Gastrocnemius medialis (tissue), 4 donors: Measurements from ENCODE around the gene SSH3. TPM values are rescaled to one million over a fixed set of nuclear protein-coding genes. Genes with fewer than 3 reads are reported as not detected.
"Not testable (repeated sequence)": the region's sequence is repeated elsewhere in the genome, so short reads cannot be mapped to it uniquely, and the experiment has no call there.

Source experiments
- ATAC-seq, 2 donors: fragments of 150-250 bp; one replicate each; pipeline ENCODE4 v1.9.1; 2016
- DNase-seq, 2 donors: peaks; one replicate each; pipeline ENCODE4 v3.0.0-alpha.2; 2019
- H3K27ac ChIP-seq, 4 donors: fragments of 200-600 bp; sonication (generic); 1 replicate in 1 of 4; 2 replicates in 3 of 4; pipeline ENCODE4 v1.5.1; 2016 to 2018; ENCODE audit warnings: mild to moderate bottlenecking in 2 of 4, moderate library complexity in 1 of 4
- H3K27me3 ChIP-seq, 3 donors: fragments of 200-600 bp; sonication (generic) in 2 of 3; 1 replicate in 1 of 3; 2 replicates in 2 of 3; pipeline versions ENCODE4 v1.5.1 to v1.6.0; 2016 to 2019; ENCODE audit warnings: mild to moderate bottlenecking in 1 of 3, moderate library complexity in 1 of 3
- H3K36me3 ChIP-seq, 2 donors: fragments of 200-600 bp; sonication (generic) in 1 of 2; one replicate each; pipeline ENCODE4 v1.5.1; 2017 to 2018
- H3K4me1 ChIP-seq, 2 donors: fragments of 200-600 bp; sonication (generic) in 1 of 2; one replicate each; pipeline ENCODE4 v1.5.1; 2016 to 2017; ENCODE audit warnings: mild to moderate bottlenecking in 2 of 2
- H3K4me3 ChIP-seq, 4 donors: fragments of 200-600 bp; sonication (generic) in 3 of 4; 1 replicate in 1 of 4; 2 replicates in 3 of 4; pipeline ENCODE4 v1.5.1; 2016 to 2019; ENCODE audit warnings: mild to moderate bottlenecking in 2 of 4
- H3K9me3 ChIP-seq, 3 donors: fragments of 200-600 bp; sonication (generic) in 2 of 3; 1 replicate in 1 of 3; 2 replicates in 2 of 3; pipeline ENCODE4 v1.5.1; 2016 to 2019
- CTCF ChIP-seq, 5 experiments: fragments of 450-650 bp in 3 of 5; fragments of 200-600 bp in 2 of 5; sonication (generic) in 2 of 5; IDR thresholded peaks in 4 of 5; conservative IDR thresholded peaks in 1 of 5; 1 replicate in 4 of 5; 2 replicates in 1 of 5; pipeline ENCODE4 v1.5.1; 2016 to 2019; ENCODE audit warnings: antibody characterized with exemption in 5 of 5, mild to moderate bottlenecking in 3 of 5, moderate library complexity in 3 of 5
- POLR2A ChIP-seq, 2 donors: fragments of 450-650 bp; IDR thresholded peaks; one replicate each; pipeline ENCODE4 v1.6.1; 2017; ENCODE audit warnings: antibody characterized with exemption in 2 of 2, mild to moderate bottlenecking in 2 of 2, moderate library complexity in 2 of 2
- in situ Hi-C, 4 donors: fragments of 200-750 bp; cut with MboI; loops; one replicate each; pipeline versions ENCODE4 v1.15.0 to v1.8.0; 2017; ENCODE audit warnings: low sequenced_read_pairs in 4 of 4
- intact Hi-C: fragments of 100-400 bp; cut with DNase I; formaldehyde crosslinking; loops from one replicate; pipeline ENCODE4 v1.15.1; 2023; ENCODE audit warnings: low total_unique reads
- total RNA-seq, 4 donors: library from RNA; depleted of rRNA; stranded (reverse); fragments of >200 nt; gene quantifications; one replicate each; pipeline versions ENCODE4 v1.1.0 to v1.2.3, GENCODE V29; 2016

SSH3 gene
- total RNA-seq, 4 donors from 2014 or later: 7.9 to 16.3 (median 11.9) TPM

- Histone ChIP-seq H3K36me3 (peaks cover 0 to 63% of the 10 kb centered on the region in 2 donors), H3K4me3 (no peak overlapping the region), H3K27me3 (no peaks in the 10 kb centered on the region), H3K4me1 (peaks cover 0 to 1% of the 10 kb centered on the region in 2 donors), H3K9me3 (no peaks in the 10 kb centered on the region), H3K27ac (no peak overlapping the region)
- TF ChIP-seq POLR2A (IDR thresholded peaks at IDR 0.05) (no peak), CTCF (IDR thresholded peaks at IDR 0.05 in 4 of 5, conservative IDR thresholded peaks at IDR 0.05 in 1 of 5) (no peak)
- ATAC-seq: no peak
- intact Hi-C loops (no loop called here), in situ Hi-C loops (no loop called here)
- DNase-seq: no peak
Observed at GRCh38 chr11:67255864-67256263, 47.5 kb upstream of the SSH3 start.

- Histone ChIP-seq H3K9me3 (no peaks in the 10 kb centered on the region), H3K4me3 (no peak overlapping the region), H3K27me3 (no peaks in the 10 kb centered on the region), H3K27ac (no peak overlapping the region), H3K4me1 (peaks cover 0 to 9% of the 10 kb centered on the region in 2 donors), H3K36me3 (peaks cover 0 to 56% of the 10 kb centered on the region in 2 donors)
- TF ChIP-seq CTCF (IDR thresholded peaks at IDR 0.05 in 4 of 5, conservative IDR thresholded peaks at IDR 0.05 in 1 of 5): no peak
- TF ChIP-seq POLR2A (IDR thresholded peaks at IDR 0.05): no peak
- intact Hi-C loops (no loop called here), in situ Hi-C loops (no loop called here)
- ATAC-seq (no peak), DNase-seq (no peak)
Observed at GRCh38 chr11:67256477-67257135, 46.7 kb upstream of the SSH3 start.

GRCh38 chr11:67260406-67260805 is 42.9 kb upstream of the SSH3 start:
- in situ Hi-C loops (loop anchor here in 3 of 4 donors (5.0 to 10.0 kb wide), 4 partner anchors 54 to 124 kb away; no protein-coding TSS in a partner anchor), intact Hi-C loops (no loop called here)
- TF ChIP-seq CTCF (IDR thresholded peaks at IDR 0.05 in 4 of 5, conservative IDR thresholded peaks at IDR 0.05 in 1 of 5): no peak
- TF ChIP-seq POLR2A (IDR thresholded peaks at IDR 0.05): no peak
- H3K27me3 ChIP-seq: no peaks in the 10 kb centered on the region
- peaks cover 6 to 21% of the 10 kb centered on the region in 2 donors for H3K4me1 ChIP-seq
- peaks cover 0 to 18% of the 10 kb centered on the region in 2 donors for H3K36me3 ChIP-seq
- ATAC-seq (no peak), DNase-seq (no peak)
- H3K9me3 ChIP-seq: no peaks in the 10 kb centered on the region
- H3K27ac ChIP-seq: no peak overlapping the region
- no peak overlapping the region for H3K4me3 ChIP-seq

- in situ Hi-C loops: loop anchor here in 3 of 4 donors (5.0 to 10.0 kb wide), 4 partner anchors 54 to 124 kb away; no protein-coding TSS in a partner anchor
- H3K27me3 ChIP-seq, H3K27ac ChIP-seq, ATAC-seq, H3K9me3 ChIP-seq, intact Hi-C loops: not testable (repeated sequence)
- H3K36me3 ChIP-seq: peaks cover 0 to 11% of the 10 kb centered on the region in 2 donors
- DNase-seq: peak in 1 of 2 donors; percentile 30
- H3K4me3 ChIP-seq: peak overlapping the region; percentile 35 to 45 (median 41)
- H3K4me1 ChIP-seq: peaks cover 6 to 21% of the 10 kb centered on the region in 2 donors
Observed at GRCh38 chr11:67260885-67261639, 42.3 kb upstream of the SSH3 start.

- intact Hi-C loops: no loop called here
- Histone ChIP-seq H3K9me3 (no peaks in the 10 kb centered on the region), H3K4me3 (peak overlapping the region; percentile 35 to 45 (median 41)), H3K27ac (no peak overlapping the region), H3K36me3 (peaks cover 0 to 6% of the 10 kb centered on the region in 2 donors), H3K27me3 (no peaks in the 10 kb centered on the region), H3K4me1 (peaks cover 6 to 21% of the 10 kb centered on the region in 2 donors)
- TF ChIP-seq POLR2A (IDR thresholded peaks at IDR 0.05) (no peak), CTCF (IDR thresholded peaks at IDR 0.05 in 4 of 5, conservative IDR thresholded peaks at IDR 0.05 in 1 of 5) (no peak)
- in situ Hi-C loops: loop anchor here in 3 of 4 donors (5.0 to 10.0 kb wide), 4 partner anchors 53 to 123 kb away; no protein-coding TSS in a partner anchor
- DNase-seq: no peak
- no peak for ATAC-seq
Observed at GRCh38 chr11:67261640-67261945, 41.7 kb upstream of the SSH3 start.
